ENCODE measurements around the gene FBXL14. TPM values are rescaled to one million over a fixed set of nuclear protein-coding genes. Genes with fewer than 3 reads are reported as not detected.

Gene FBXL14
- total and polyA plus RNA-seq, 2 of the 13 experiments (the other 11 are each of a cell fraction or from before 2014, with no cell fraction given) = 7.0 to 7.4 TPM

GRCh38 chr12:1605129-1606020 lies 11.0 kb upstream of the FBXL14 start (continued):
- TF ChIP-seq NFYB (CRISPR knock-in tag; IDR thresholded peaks at IDR 0.05) (no peak), PAX8 (CRISPR knock-in tag; IDR thresholded peaks at IDR 0.05; ENCODE audit: borderline replicate concordance) (no peak), ZNF687 (CRISPR knock-in tag; IDR thresholded peaks at IDR 0.05) (no peak; the same call in 1 of the 2 replicates), ZNF7 (CRISPR knock-in tag; IDR thresholded peaks at IDR 0.05) (no peak), RXRB (CRISPR knock-in tag; IDR thresholded peaks at IDR 0.05; ENCODE audit: borderline replicate concordance) (no peak), SIN3A (IDR thresholded peaks at IDR 0.05; ENCODE audit: borderline replicate concordance, low read depth, low read length) (no peak), SNAPC2 (CRISPR knock-in tag; IDR thresholded peaks at IDR 0.05) (0 out of 2 replicates have a peak, but pooled peaks have one; percentile 64), NFKBIZ (CRISPR knock-in tag; IDR thresholded peaks at IDR 0.05) (no peak), ZSCAN25 (CRISPR knock-in tag; IDR thresholded peaks at IDR 0.05) (no peak), NRL (CRISPR knock-in tag; IDR thresholded peaks at IDR 0.05; ENCODE audit: borderline replicate concordance) (no peak), PRPF4 (IDR thresholded peaks at IDR 0.05; ENCODE audit: low read depth, low read length, poor library complexity, severe bottlenecking) (no peak), HMGXB3 (CRISPR knock-in tag; IDR thresholded peaks at IDR 0.05; ENCODE audit: borderline replicate concordance) (no peak), ZNF281 (CRISPR knock-in tag; IDR thresholded peaks at IDR 0.05; ENCODE audit: borderline replicate concordance) (no peak), ZBTB14 (CRISPR knock-in tag; IDR thresholded peaks at IDR 0.05) (no peak), ZNF577 (CRISPR knock-in tag; IDR thresholded peaks at IDR 0.05; ENCODE audit: borderline replicate concordance, low read depth) (no peak)

All from HepG2 (cell line).